ENCODE measurements around the gene SEL1L3. TPM values are rescaled to one million over a fixed set of nuclear protein-coding genes. Genes with fewer than 3 reads are reported as not detected.

Gene SEL1L3
- total RNA-seq, 1 experiment from 2014 or later, result 48.3 TPM

GRCh38 chr4:25790024-25790423 lies 72.8 kb downstream of the SEL1L3 start:
- Histone ChIP-seq H4K8ac (replicated peaks; ENCODE audit: insufficient read length, low read depth, low read length) (no peak overlapping the region), H3K18ac (ENCODE audit: insufficient read length, low read depth, low read length) (no peak overlapping the region), H3K79me1 (ENCODE audit: insufficient read depth, low read depth, low read length, poor library complexity, severe bottlenecking) (no peaks in the 10 kb centered on the region), H3K9ac (ENCODE audit: extremely low read depth, insufficient read length, low read length) (no peak overlapping the region), H3K9me3 (ENCODE audit: control insufficient read depth, low read depth, low read length) (no peaks in the 10 kb centered on the region), H2BK5ac (ENCODE audit: insufficient read length, low read length) (no peak overlapping the region), H3K4me2 (ENCODE audit: insufficient read depth, insufficient read length, low read length) (no peak overlapping the region), H4K5ac (ENCODE audit: insufficient read length, low read depth, low read length) (no peak overlapping the region), H4K91ac (ENCODE audit: insufficient read length, low read depth, low read length) (no peak overlapping the region), H3K4me1 (ENCODE audit: insufficient read depth, low read length) (no peaks in the 10 kb centered on the region), H2AK5ac (ENCODE audit: insufficient read length, low read length) (no peak overlapping the region), H3K4ac (ENCODE audit: low read depth, low read length) (no peak overlapping the region), H2BK120ac (ENCODE audit: low read depth, low read length, poor library complexity, severe bottlenecking) (no peak overlapping the region), H4K20me1 (ENCODE audit: control insufficient read depth, insufficient read depth, insufficient read length) (no peaks in the 10 kb centered on the region), H3K23ac (ENCODE audit: insufficient read length, low read depth, low read length) (no peak overlapping the region), H3K27ac (ENCODE audit: insufficient read length, low read depth, low read length) (no peak overlapping the region), H2BK15ac (ENCODE audit: low read depth, low read length) (no peak overlapping the region), H3K23me2 (ENCODE audit: insufficient read length, low read depth, low read length, poor library complexity, severe bottlenecking) (no peaks in the 10 kb centered on the region), H3K14ac (ENCODE audit: insufficient read depth, low read length) (no peak overlapping the region), H3K27me3 (ENCODE audit: insufficient read depth, low read length) (no peaks in the 10 kb centered on the region), H2AFZ (ENCODE audit: low read length) (no peak overlapping the region), H3T11ph (ENCODE audit: low read length) (no peak overlapping the region), H2BK20ac (ENCODE audit: low read depth, low read length, poor library complexity, severe bottlenecking) (no peak overlapping the region), H3K56ac (ENCODE audit: insufficient read length, low read depth, low read length) (no peak overlapping the region), H3K79me2 (ENCODE audit: insufficient read depth, low read length) (no peaks in the 10 kb centered on the region), H2BK12ac (ENCODE audit: insufficient read length, low read depth, low read length) (no peak overlapping the region)
- DNase-seq, result no peak
- no peaks in the 10 kb centered on the region for H3K27me3 Mint-ChIP-seq (ENCODE audit: low read depth)
- H3K4me1 Mint-ChIP-seq, result peaks cover 2 to 6% of the 10 kb centered on the region in 2 experiments; a peak in 2 of 4 replicates
- no peaks in the 10 kb centered on the region for H3K9me3 Mint-ChIP-seq
- H3K27ac Mint-ChIP-seq, result peak overlapping the region in 1 of 3 experiments; percentile 30; a peak in 1 of 7 replicates
- TF ChIP-seq, protein P1, sequence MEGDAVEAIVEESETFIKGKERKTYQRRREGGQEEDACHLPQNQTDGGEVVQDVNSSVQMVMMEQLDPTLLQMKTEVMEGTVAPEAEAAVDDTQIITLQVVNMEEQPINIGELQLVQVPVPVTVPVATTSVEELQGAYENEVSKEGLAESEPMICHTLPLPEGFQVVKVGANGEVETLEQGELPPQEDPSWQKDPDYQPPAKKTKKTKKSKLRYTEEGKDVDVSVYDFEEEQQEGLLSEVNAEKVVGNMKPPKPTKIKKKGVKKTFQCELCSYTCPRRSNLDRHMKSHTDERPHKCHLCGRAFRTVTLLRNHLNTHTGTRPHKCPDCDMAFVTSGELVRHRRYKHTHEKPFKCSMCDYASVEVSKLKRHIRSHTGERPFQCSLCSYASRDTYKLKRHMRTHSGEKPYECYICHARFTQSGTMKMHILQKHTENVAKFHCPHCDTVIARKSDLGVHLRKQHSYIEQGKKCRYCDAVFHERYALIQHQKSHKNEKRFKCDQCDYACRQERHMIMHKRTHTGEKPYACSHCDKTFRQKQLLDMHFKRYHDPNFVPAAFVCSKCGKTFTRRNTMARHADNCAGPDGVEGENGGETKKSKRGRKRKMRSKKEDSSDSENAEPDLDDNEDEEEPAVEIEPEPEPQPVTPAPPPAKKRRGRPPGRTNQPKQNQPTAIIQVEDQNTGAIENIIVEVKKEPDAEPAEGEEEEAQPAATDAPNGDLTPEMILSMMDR (conservative IDR thresholded peaks at IDR 0.05), result no peak
- H3K4me3 Mint-ChIP-seq, result no peak overlapping the region
- peaks cover 25 to 57% (median 38%) of the 10 kb centered on the region in 3 experiments; a peak in 6 of 7 replicates for H3K36me3 Mint-ChIP-seq (ENCODE audit: insufficient read depth in 1 of 3, low read depth in 3 of 3)
- no CpG with 5 or more reads among the region's 5 CpGs for WGBS (ENCODE audit: extremely low coverage, insufficient read length, low lambda C conversion rate)

All from H9 (cell line).